ENCODE results near the gene CC2D2A. TPM values are rescaled to one million over a fixed set of nuclear protein-coding genes. Genes with fewer than 3 reads are reported as not detected.

Gene CC2D2A
- total and polyA plus RNA-seq, 2 experiments from 2014 or later = 13.9 to 15.8 TPM

DNA sequence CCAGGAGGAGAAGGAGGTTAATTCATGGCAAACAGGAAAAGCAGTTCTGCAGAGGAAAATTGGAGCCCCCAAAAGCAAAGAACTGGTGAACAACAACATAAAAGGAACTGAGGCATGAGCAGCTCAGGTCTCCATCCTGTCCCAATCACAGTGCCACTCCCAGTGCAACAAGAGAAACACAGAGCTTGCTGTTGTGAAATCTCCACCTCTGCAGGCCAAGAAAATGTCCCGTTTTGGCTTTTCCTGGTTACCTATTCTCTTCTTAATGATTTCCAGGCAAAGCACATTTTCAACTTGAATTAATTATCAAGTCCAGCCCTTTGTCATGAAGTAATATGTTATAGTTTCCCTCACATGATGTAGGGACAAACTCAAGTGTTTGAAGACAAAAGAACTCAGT, 41.1 kb upstream of the CC2D2A start:
- H3K4me3 Mint-ChIP-seq = no peak overlapping the region
- no peaks in the 10 kb centered on the region; the same call in 2 of the 3 replicates for H3K9me3 Mint-ChIP-seq
- Histone ChIP-seq H2AFZ (peak overlapping the region; percentile 40; the same call in 1 of the 2 replicates), H3K79me2 (replicated peaks; ENCODE audit: insufficient read depth) (no peaks in the 10 kb centered on the region), H3K4me3 (no peak overlapping the region), H3F3A (replicated peaks; ENCODE audit: low read depth) (no peaks in the 10 kb centered on the region), H3K36me3 (ENCODE audit: insufficient read depth) (no peaks in the 10 kb centered on the region), H3K27ac (ENCODE audit: low read depth) (no peak overlapping the region), H3K27me3 (ENCODE audit: insufficient read depth) (no peaks in the 10 kb centered on the region), H3K9me2 (ENCODE audit: insufficient read depth) (no peaks in the 10 kb centered on the region), H3K4me2 (no peak overlapping the region), H4K20me1 (replicated peaks; ENCODE audit: insufficient read depth) (no peaks in the 10 kb centered on the region), H3K4me1 (ENCODE audit: insufficient read depth) (no peaks in the 10 kb centered on the region)
- DNase-seq (ENCODE audit: low spot score) (no peak), ATAC-seq (no peak)
- no peaks in the 10 kb centered on the region for H3K36me3 Mint-ChIP-seq (ENCODE audit: low read depth)
- H3K27me3 Mint-ChIP-seq (ENCODE audit: insufficient read depth, low read depth, poor library complexity) = peaks cover 1% of the 10 kb centered on the region
- no peaks in the 10 kb centered on the region; the same call in 2 of the 3 replicates for H3K4me1 Mint-ChIP-seq
- TF ChIP-seq JUNB (IDR thresholded peaks at IDR 0.05; ENCODE audit: unreplicated experiment) (no peak), ZNF331 (CRISPR knock-in tag; IDR thresholded peaks at IDR 0.05; ENCODE audit: low read depth) (no peak), EZH2phosphoT487 (IDR thresholded peaks at IDR 0.05; ENCODE audit: unreplicated experiment) (no peak), CREB1 (CRISPR knock-in tag; IDR thresholded peaks at IDR 0.05; ENCODE audit: low read depth) (no peak), EZH2 (IDR thresholded peaks at IDR 0.05; ENCODE audit: low read depth, unreplicated experiment) (no peak), NANOG (IDR thresholded peaks at IDR 0.05; ENCODE audit: borderline replicate concordance) (no peak), POLR2AphosphoS5 (IDR thresholded peaks at IDR 0.05; ENCODE audit: low read depth) (no peak), ZNF114 (CRISPR knock-in tag; IDR thresholded peaks at IDR 0.05) (no peak), STAT1 (IDR thresholded peaks at IDR 0.05; ENCODE audit: unreplicated experiment) (no peak)
- TF ChIP-seq, protein P1, sequence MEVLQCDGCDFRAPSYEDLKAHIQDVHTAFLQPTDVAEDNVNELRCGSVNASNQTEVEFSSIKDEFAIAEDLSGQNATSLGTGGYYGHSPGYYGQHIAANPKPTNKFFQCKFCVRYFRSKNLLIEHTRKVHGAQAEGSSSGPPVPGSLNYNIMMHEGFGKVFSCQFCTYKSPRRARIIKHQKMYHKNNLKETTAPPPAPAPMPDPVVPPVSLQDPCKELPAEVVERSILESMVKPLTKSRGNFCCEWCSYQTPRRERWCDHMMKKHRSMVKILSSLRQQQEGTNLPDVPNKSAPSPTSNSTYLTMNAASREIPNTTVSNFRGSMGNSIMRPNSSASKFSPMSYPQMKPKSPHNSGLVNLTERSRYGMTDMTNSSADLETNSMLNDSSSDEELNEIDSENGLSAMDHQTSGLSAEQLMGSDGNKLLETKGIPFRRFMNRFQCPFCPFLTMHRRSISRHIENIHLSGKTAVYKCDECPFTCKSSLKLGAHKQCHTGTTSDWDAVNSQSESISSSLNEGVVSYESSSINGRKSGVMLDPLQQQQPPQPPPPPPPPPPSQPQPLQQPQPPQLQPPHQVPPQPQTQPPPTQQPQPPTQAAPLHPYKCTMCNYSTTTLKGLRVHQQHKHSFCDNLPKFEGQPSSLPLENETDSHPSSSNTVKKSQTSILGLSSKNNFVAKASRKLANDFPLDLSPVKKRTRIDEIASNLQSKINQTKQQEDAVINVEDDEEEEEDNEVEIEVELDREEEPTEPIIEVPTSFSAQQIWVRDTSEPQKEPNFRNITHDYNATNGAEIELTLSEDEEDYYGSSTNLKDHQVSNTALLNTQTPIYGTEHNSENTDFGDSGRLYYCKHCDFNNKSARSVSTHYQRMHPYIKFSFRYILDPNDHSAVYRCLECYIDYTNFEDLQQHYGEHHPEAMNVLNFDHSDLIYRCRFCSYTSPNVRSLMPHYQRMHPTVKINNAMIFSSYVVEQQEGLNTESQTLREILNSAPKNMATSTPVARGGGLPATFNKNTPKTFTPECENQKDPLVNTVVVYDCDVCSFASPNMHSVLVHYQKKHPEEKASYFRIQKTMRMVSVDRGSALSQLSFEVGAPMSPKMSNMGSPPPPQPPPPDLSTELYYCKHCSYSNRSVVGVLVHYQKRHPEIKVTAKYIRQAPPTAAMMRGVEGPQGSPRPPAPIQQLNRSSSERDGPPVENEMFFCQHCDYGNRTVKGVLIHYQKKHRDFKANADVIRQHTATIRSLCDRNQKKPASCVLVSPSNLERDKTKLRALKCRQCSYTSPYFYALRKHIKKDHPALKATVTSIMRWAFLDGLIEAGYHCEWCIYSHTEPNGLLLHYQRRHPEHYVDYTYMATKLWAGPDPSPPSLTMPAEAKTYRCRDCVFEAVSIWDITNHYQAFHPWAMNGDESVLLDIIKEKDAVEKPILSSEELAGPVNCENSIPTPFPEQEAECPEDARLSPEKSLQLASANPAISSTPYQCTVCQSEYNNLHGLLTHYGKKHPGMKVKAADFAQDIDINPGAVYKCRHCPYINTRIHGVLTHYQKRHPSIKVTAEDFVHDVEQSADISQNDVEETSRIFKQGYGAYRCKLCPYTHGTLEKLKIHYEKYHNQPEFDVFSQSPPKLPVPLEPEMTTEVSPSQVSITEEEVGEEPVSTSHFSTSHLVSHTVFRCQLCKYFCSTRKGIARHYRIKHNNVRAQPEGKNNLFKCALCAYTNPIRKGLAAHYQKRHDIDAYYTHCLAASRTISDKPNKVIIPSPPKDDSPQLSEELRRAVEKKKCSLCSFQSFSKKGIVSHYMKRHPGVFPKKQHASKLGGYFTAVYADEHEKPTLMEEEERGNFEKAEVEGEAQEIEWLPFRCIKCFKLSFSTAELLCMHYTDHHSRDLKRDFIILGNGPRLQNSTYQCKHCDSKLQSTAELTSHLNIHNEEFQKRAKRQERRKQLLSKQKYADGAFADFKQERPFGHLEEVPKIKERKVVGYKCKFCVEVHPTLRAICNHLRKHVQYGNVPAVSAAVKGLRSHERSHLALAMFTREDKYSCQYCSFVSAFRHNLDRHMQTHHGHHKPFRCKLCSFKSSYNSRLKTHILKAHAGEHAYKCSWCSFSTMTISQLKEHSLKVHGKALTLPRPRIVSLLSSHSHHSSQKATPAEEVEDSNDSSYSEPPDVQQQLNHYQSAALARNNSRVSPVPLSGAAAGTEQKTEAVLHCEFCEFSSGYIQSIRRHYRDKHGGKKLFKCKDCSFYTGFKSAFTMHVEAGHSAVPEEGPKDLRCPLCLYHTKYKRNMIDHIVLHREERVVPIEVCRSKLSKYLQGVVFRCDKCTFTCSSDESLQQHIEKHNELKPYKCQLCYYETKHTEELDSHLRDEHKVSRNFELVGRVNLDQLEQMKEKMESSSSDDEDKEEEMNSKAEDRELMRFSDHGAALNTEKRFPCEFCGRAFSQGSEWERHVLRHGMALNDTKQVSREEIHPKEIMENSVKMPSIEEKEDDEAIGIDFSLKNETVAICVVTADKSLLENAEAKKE (CRISPR knock-in tag; IDR thresholded peaks at IDR 0.05) = no peak
- TF ChIP-seq, protein P2, sequence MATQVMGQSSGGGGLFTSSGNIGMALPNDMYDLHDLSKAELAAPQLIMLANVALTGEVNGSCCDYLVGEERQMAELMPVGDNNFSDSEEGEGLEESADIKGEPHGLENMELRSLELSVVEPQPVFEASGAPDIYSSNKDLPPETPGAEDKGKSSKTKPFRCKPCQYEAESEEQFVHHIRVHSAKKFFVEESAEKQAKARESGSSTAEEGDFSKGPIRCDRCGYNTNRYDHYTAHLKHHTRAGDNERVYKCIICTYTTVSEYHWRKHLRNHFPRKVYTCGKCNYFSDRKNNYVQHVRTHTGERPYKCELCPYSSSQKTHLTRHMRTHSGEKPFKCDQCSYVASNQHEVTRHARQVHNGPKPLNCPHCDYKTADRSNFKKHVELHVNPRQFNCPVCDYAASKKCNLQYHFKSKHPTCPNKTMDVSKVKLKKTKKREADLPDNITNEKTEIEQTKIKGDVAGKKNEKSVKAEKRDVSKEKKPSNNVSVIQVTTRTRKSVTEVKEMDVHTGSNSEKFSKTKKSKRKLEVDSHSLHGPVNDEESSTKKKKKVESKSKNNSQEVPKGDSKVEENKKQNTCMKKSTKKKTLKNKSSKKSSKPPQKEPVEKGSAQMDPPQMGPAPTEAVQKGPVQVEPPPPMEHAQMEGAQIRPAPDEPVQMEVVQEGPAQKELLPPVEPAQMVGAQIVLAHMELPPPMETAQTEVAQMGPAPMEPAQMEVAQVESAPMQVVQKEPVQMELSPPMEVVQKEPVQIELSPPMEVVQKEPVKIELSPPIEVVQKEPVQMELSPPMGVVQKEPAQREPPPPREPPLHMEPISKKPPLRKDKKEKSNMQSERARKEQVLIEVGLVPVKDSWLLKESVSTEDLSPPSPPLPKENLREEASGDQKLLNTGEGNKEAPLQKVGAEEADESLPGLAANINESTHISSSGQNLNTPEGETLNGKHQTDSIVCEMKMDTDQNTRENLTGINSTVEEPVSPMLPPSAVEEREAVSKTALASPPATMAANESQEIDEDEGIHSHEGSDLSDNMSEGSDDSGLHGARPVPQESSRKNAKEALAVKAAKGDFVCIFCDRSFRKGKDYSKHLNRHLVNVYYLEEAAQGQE (IDR thresholded peaks at IDR 0.05; ENCODE audit: unreplicated experiment) = no peak
- no peak overlapping the region for H3K27ac Mint-ChIP-seq
